OCI-M1 (cell line): ENCODE data around the gene SPATA20.

ENCODE experiments used
- DNase-seq: peaks from one replicate; lab custom pipeline; 2025; lab: John Stamatoyannopoulos, UW

SPATA20 gene

DNA sequence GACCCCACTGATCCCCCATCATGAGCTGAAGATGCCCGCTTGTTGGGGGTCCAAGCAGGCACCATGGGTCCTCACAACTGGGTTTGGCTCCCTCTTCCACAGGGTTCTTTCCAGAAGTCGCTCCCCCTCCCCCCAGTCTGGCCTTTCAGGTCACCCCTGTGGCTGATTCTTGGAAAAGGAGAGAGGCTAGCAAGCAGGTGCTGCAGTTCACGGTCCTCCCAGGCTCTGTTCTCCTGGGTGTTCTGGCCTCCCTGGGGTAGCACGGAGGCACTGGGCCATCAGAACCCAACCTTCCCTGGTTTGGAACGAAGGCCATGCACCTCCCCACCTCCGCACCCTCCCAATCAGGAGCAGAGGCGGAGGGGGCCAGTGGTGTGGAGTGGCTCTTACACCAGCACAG lies 32.4 kb downstream of the SPATA20 start:
- no peak for DNase-seq

DNA sequence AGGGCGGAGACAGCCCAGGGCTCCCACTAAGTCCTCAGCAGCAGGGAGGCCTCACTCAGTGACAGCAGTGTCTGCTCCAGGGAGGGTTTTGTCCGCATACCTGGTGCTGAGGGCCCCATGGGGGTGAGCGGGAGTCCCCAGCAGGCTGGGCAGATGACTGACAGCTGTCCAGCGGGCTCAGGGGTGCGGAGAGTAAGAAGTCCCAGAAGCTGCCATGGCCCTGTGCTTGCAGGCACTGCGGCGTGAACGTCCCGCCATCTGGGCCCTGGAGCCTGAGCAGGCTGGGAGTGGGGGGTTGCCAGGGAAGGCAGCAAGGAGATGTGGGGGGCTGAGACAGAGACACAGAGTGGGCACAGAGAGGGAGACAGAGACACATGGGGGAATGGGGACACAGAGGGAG lies 33.7 kb downstream of the SPATA20 start:
- no peak for DNase-seq

DNA sequence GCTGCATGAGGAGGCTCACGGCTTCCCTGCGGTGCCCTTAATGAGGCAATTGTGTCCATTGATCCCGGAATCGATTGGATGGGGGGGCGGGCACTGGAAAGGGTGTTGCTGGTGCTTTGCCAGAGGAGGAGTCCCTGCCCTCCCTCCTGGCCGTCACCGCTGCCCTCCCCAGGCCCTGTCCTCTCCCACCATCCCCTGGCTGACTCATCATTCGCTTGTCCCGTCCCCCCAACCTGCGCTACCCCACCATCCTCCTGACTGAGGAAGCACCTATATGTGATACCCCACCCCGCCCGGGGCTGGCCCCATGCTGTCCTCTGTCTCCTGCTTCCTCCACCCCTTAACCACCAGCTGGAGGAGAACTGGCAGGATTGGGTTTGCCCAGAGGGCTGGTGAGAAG lies 34.3 kb downstream of the SPATA20 start:
- DNase-seq: no peak

DNA sequence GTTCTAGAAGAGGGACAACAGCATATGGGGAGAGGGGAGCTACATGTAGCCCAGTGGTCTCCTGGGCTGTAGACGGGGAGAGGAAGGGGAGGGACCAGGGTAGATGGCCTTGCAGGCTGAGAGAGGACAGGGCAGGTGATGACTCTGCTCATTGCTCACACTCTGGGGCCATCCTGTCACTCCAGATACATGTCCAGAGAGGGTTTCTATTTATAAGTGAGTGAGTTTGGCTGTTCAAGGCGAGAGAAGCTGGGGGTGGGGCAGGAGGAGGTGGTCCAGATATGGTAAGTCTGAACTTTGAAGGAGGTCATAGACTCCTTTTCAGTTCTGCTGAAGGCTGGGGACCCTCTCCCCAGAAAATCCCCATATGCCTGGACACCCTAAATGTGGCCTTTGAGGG lies 35.8 kb downstream of the SPATA20 start:
- no peak for DNase-seq

DNA sequence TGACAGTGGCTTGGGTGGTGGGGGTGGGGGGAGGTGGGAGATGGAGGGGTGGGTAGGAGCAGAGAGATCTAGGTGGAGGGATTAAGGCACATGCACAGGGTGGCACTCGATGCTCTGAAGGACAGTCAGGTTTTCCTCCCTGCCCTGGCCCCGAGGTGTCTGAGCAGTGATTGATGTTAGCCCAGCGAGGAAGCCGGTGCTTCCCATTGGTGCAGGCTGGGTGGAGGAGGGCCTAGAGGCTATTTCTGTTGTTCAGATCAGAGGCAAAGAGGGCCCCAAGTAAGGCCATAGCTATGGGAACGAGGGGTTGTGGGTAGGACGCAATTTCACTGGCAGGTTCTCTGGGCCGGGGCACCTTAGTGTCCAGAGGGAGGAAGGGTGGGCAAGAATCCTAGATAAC lies 36.7 kb downstream of the SPATA20 start:
- no peak for DNase-seq

DNA sequence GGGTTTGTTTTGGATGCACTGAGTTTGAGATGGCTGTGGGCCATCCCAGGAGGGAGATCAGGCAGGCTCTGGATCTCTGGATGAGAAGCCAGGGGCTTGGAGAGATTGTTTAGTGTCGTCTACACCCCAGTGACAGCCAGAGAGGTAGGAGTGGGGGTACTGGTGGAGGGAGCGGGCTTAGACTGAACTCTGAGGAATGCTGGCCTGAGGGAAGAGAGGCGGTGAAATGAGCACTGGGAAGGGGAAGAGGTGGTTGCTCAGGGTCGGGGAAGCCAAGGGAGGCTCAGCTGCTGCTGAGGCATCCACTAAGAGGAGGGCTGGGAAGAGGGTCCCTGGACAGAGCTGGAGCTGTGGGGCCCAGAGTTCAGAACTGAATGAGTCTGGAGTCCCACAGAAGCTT lies 37.1 kb downstream of the SPATA20 start:
- no peak for DNase-seq

DNA sequence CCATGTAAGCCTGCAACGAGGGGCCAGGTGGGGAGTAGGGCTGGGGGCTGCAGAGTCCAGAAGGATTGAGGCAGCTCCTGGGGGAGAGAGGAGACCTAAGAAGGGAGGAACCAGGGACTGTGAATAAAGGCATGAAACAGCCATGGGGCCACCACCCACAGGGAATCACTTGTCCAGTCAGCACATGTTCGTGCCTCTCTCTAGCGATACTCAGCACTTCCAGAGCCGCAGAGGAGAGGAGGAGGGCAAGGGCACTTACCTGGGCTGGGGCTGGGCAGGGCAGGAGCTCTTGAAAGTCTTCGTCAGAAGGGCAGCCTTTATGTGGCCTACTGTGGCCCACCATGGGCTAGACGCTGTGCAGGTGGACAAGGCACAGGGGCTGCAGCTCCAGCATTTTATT lies 37.8 kb downstream of the SPATA20 start:
- no peak for DNase-seq

DNA sequence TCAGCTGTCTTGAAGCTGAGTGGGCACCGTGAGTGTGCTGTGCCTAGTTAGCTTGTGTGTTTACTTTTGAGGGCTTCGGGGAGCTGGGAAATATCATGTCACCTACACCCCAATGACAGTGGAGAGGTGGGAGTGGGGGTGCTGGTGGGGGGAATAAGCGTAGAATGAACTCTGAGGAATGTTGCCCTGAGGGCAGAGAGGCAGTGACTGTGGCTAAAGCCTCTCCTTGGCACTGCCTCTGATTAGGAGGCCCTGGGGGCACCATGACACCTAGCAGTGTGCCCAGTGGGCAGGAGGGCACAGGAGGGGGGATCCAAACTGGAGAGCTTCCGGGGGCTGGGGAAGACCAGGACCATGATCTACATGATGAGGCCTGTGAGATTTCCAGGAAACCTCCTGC lies 38.4 kb downstream of the SPATA20 start:
- DNase-seq: no peak

DNA sequence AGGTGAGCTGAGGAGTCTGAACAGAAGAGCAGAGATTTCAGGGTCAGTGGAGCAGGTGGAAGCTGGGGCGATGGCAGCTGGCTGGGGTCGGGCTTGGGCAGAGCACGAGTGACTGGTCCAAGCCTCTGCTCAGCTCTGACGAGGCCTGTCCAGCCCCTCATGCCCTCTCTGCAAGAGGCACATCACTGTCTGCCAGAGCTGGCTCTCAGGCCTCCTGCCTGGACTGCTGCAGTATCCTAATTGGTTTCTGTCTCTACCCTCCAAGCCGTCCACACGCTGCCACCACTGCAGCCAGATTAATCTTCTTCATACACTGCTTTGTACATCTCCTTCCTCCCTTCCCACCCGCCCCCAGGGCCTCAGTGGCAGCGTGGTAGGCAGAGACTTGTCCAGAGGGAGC lies 38.9 kb downstream of the SPATA20 start:
- DNase-seq: no peak

DNA sequence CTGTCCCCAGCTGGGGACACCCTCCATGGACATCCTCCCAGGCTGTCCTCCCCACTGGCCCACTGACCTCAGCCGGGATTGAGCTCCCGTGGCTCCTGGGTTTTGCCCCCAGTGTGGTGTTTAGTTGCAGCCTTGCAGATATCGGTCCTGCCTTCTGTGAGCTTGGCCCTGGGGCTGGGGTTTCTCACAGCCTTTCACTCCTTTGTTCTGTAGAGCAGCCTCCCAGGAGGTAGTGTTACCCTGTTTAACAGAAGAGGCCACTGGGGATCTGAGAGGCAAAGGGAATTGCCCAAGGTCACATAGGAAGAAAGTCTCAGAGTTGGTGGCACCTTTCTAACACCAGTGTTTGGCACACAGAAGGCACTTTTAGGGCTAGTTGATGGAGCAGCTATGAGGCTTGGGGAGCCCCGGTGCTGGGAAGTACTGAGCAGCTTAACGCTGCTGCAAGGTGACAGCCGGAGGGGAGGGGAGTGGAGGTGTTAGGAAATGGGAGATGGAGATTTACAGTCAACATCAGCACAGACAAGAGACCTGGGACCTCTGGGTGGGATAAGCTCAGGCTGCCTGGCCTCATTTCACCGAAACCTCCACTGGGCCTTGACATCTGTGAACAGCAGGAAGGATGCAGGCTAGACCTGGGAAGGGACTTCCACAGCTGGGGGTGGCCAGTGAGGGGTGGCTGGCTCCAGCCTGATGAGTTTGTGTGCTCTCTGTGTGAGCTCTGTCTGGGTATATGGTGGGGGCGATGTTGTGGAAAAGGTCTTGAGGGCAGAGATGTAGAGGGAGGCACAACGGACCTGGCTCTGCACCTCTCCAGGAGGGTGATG lies 39.7 kb downstream of the SPATA20 start:
- DNase-seq: no peak

DNA sequence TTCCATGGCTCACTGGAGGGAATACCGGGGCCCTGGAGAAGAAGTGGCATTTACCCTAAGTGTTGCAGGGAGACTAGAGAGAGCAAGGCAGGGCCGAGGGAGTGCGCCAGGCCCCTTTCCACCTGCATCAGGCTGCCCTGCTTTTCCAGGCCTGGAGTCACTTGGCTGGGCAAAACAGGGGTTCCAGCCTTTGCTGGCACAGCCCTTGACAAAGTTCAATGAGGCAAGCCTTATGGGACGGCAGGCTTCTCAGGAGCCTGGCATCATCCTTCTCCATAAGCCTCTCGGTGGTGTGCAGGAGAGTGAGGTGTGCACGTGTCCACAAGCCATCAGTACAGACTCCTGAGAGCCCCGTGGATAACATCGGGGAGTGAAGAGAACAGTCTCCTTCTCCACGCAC lies 40.6 kb downstream of the SPATA20 start:
- no peak for DNase-seq

DNA sequence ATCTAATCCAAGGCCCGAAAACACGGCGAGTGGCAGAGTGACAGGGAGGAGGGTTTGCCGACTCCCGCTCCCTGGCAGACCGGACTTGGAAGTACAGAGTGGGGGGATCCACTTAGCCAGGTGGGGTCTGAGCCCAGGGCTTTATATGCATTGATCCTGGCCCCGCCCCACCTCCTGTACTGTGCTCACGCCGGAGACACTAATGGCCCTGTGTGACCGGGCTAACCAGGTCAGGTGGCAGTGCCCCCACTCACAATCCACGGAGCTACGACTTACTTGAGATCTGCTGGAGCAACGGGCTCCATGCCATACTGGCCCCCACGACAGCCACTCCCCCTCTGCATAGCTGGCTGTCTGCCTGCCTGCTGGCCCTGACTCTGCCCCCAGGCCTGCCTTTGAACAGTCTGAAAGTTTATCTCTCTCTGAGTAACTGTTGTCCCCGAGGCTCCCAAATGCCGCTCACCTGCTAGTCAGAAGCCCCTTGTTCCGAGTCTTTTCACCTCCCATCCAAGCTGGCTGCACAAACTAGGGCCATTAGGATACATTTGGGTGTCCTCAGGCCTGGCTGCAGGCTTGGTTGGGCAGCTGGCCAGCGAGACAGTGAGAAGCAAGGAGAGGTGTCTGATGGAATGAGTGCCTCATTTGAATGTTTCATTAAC lies 41.5 kb downstream of the SPATA20 start:
- no peak for DNase-seq

DNA sequence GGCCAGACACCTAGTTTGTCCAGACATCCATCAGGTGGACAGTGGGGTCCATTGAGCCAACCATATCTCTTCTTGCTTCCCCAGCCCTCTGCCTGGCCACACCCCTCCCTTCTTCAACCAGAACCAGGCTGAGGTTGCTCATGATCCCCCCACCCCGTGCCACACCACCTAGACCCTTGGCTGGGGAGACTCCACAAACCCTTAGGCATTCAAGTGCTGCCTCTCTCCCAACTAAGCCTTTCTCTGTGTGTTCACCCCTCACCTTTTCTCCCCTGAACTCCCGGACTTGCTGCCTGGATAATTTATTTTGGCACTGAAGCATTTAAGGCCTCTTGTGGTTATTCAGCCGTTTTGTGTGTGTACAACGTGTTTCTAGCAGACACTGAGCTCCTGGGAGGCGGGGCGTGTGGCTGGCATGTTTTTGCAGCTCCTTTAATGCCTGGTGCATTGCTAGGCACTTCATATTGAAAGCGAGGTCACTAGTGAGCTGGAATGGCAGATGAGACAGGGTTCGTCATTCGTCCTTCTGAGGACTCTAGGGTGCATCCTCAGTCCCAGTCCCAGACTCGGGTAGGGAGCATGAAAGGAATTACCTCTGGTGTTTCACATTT lies 42.2 kb downstream of the SPATA20 start:
- DNase-seq: no peak

DNA sequence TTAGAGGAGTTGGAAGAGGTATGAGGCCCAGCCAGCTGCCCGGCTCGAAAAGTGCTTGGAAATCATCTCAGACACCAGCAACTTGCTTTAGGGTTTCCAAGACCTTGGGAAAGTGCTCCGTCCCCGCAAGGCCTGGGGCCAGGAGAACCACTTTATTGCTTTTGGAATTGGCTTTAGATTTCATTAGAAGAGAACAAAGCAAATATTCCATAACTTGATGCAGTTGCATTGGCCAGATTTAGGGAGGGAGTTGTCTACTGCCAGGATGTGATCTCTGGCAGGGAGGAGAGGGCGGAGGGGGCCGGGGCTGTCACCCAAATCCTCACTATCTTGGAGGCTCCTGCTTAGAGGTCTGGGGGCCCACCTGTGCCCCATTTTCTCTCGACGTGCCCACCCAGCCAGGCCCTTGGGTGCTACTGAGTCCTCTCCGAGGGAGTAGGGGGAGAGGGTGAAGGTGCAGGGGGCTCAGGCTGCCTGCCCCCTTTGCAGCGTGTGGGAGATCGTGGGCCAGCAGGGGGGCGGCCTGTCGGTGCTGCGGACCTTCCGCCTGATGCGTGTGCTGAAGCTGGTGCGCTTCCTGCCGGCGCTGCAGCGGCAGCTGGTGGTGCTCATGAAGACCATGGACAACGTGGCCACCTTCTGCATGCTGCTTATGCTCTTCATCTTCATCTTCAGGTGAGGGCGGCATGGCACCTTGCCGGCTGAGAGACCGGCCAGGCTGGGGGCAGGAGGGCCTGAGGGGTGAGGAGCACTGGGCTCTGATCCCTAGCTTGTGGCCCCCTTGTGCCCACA lies 44.2 kb downstream of the SPATA20 start:
- no peak for DNase-seq

DNA sequence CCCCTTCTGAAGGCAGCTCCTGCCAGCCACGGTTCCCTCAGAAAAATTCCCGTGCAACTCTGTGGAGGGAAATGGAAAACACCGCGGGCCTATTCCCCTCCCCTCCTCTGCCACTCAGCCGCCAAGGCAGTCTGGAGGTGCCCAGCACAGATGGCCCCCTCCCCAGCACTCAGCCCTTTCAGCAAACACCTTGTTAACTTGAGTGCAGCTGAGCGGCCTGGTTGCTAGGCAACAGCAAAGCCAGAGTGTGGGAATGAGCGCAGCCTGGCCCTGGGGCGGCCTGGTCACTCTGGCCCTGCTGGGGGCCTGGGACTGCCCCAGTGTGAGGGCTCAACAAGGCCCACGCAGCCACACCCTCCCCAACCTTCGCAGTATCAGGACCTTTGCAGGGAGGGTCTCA lies 46.3 kb downstream of the SPATA20 start:
- no peak for DNase-seq

DNA sequence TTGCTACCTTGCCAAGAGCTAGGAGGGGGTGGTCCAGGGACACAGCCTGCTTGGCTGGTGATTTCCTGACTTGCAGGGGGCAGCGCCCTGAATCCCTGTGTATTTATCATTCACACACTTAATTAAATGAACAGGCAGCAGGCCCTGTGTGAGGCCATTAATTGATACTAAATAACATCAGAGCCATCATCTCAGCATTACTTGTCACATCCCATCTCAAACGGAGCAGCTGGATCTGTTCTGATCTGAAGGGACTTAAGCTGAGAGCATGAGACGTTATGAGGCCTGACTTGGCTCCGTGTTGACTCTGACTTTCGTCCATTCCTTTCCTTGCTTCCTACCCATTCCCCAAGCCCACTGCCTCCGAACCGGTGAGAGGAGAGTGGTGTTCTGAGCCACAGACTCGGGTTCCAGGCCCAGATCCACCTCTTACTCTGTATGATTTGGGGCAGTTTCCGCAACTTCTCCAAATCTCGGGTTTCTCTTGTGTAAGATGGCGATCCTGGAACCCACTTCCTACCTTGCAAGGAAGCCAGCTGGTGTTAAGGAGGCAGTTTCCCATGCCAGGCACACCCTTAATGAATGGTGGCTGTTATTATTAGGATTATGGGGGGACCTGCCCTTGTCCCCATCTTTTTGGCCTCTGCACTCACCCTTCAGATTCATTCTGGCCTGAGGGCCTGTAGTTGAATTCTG lies 47.3 kb downstream of the SPATA20 start:
- DNase-seq: no peak

DNA sequence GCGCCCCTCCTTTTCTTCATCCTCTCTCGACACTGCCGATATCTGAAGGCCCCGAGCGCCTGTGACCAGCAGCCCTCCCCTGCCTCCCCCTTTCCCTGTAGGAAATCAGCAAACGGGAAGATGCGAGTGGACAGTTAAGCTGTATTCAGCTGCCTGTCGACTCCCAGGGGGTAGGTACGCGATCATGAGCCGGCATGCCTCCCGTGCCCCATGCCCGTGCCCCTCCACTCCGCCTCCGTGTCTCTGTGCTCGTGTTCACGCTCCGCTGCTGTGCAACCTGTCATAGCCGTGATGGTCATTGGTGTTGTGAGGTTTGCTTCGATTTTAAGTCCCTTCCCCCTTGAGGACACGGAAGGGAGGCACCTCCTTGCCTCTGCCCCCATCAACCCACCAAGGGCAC lies 47.9 kb downstream of the SPATA20 start:
- DNase-seq: no peak

DNA sequence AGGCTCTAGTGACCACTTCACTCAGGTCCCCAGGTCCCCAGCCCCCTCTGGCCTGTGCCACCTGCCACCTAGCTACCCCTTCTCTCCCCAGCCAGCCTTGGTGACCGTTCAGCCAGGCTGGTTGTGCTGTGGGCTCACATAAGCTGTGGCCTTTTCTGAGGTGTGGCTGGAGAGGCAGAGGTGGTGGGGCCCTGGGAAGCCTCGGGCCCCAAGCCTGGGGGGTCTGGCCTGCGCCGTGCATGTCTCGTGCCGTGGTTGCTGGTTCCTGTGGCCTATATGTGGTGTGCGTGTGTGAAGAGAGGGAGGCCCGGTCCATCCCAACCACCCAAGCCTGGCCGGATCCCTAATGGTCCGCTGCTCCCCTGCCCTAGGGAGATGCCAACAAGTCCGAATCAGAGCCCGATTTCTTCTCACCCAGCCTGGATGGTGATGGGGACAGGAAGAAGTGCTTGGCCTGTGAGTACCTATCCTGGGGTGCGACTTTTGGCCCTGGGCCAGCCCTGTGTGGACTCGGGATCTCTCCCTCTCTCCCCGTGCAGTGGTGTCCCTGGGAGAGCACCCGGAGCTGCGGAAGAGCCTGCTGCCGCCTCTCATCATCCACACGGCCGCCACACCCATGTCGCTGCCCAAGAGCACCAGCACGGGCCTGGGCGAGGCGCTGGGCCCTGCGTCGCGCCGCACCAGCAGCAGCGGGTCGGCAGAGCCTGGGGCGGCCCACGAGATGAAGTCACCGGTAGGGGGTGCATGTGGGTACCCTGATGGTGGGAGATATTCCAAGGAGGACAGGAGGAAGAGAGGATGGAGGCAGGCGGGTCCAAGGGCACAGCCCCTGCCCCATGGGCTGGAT lies 49.4 kb downstream of the SPATA20 start:
- no peak for DNase-seq

DNA sequence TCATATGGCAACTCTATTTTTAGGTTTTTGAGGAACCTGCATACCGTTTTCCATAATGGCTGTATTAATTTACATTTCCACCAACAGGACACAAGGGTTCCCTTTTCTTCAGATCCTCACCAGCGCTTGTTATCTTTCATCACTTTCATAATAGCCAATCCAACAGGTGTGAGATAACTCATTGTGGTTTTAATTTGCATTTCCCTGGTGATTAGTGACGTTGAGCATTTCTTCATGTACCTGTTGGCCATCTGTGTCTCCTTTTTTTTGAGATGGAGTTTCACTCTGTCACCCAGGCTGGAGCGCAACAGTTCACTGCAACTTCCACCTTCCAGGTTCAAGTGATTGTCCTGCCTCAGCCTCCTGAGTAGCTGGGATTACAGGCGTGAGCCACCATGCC lies 51.5 kb downstream of the SPATA20 start:
- DNase-seq: no peak

DNA sequence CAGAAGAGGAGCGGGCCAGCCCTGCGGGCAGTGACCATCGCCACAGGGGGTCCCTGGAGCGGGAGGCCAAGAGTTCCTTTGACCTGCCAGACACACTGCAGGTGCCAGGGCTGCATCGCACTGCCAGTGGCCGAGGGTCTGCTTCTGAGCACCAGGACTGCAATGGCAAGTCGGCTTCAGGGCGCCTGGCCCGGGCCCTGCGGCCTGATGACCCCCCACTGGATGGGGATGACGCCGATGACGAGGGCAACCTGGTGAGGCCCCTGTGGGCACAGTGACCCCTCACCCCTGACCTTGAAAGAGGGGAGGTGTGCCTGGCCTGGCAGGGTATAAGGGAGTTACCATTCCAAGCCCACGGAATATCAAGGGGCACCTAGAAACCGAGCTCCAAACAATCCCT lies 52.6 kb downstream of the SPATA20 start:
- no peak for DNase-seq

DNA sequence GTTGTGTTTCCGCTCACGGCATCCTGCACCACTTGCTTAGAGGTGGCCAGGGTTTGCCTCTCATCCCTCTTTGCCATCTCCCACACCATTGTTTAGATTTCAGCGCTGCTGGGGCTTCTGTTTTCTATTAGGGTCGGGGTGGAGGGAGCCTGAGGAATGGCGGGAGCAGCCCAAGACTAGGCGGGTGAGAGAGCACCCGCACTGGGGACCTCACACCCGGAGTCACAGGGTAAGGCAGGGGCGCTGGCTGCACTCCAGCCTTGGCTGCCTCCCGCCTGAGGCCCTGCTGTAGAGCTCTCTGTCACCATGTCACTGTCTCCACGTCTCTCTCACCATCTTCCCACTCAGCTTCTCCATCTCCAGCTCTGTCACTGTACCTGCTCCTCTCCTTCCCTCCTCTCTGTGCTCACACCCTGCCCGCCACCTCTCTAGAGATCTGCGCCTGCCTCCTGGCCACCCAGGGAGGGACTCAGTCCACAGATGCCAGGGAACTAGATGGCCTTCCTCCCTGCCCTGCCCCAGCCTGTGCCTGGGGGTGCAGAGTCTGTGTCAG lies 54.9 kb downstream of the SPATA20 start:
- DNase-seq: no peak
